Right atrium auricular region (tissue), 2 donors: Measurements from ENCODE around the gene UBE2S. TPM values are rescaled to one million over a fixed set of nuclear protein-coding genes. Genes with fewer than 3 reads are reported as not detected.
A peak's percentile ranks its signal among the peaks of the same experiment; 100 is the strongest.
"Not testable (repeated sequence)": the region's sequence is repeated elsewhere in the genome, so short reads cannot be mapped to it uniquely, and the experiment has no call there.

Experiments
- DNase-seq: peaks from one replicate; pipeline ENCODE4 v3.0.0-alpha.2; 2019; ENCODE audit warnings: low spot score
- H3K27ac ChIP-seq, 2 donors: fragments of 200-600 bp; sonication (generic); 1 replicate in 1 of 2; 2 replicates in 1 of 2; pipeline ENCODE4 v1.5.1; 2016 to 2019
- H3K27me3 ChIP-seq, 2 donors: fragments of 200-600 bp; sonication (generic); one replicate each; pipeline versions ENCODE4 v1.5.1 to v1.6.0; 2017 to 2019
- H3K36me3 ChIP-seq: fragments of 200-600 bp; sonication (generic); one replicate; pipeline ENCODE4 v1.5.1; 2016
- H3K4me1 ChIP-seq, 2 donors: fragments of 200-600 bp; sonication (generic); one replicate each; pipeline versions ENCODE4 v1.5.1 to v1.6.0; 2017 to 2019
- H3K4me3 ChIP-seq, 2 donors: fragments of 200-600 bp; sonication (generic); 1 replicate in 1 of 2; 2 replicates in 1 of 2; pipeline ENCODE4 v1.5.1; 2017 to 2019; ENCODE audit warnings: mild to moderate bottlenecking in 1 of 2, moderate library complexity in 1 of 2
- H3K9me3 ChIP-seq, 2 donors: fragments of 200-600 bp; sonication (generic); one replicate each; pipeline ENCODE4 v1.5.1; 2019
- total RNA-seq, 2 donors: library from RNA; depleted of rRNA; stranded (reverse); fragments of >200 nt; gene quantifications; one replicate each; pipeline ENCODE4 v1.1.0, GENCODE V29; 2016
- TF ChIP-seq, protein P1 (sequence below), 2 donors: fragments of 200-600 bp; sonication (generic); IDR thresholded peaks; one replicate each; pipeline ENCODE4 v1.5.1; 2019; ENCODE audit warnings: antibody characterized with exemption in 2 of 2

Gene UBE2S
- total RNA-seq, 2 donors from 2014 or later, result 19.1 to 22.0 TPM

DNA sequence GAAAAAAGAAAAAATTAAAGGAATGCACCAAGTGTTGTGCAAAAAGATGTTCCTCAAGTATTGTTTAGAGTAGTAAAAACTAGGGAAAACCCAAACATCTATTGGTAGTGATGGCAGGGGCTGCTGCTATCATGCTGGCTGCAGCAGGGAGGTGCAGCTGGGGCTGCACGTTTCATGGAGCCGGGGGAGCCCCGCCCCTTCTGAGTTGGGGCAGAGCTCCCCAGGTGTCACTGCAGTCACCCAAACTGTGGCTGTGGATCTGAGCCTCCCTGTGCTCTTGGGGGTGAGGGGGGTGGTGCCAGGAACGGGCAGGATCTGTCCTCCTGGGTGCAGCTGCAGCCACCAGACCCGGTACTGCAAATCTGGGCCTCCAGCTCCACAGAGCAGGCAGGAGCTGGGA, 11.5 kb upstream of the UBE2S start:
- Histone ChIP-seq H3K4me1 (no peaks in the 10 kb centered on the region), H3K4me3 (no peak overlapping the region), H3K27me3 (no peaks in the 10 kb centered on the region), H3K36me3 (no peaks in the 10 kb centered on the region), H3K27ac (no peak overlapping the region), H3K9me3 (no peaks in the 10 kb centered on the region)
- no peak for DNase-seq
- TF ChIP-seq, protein P1, sequence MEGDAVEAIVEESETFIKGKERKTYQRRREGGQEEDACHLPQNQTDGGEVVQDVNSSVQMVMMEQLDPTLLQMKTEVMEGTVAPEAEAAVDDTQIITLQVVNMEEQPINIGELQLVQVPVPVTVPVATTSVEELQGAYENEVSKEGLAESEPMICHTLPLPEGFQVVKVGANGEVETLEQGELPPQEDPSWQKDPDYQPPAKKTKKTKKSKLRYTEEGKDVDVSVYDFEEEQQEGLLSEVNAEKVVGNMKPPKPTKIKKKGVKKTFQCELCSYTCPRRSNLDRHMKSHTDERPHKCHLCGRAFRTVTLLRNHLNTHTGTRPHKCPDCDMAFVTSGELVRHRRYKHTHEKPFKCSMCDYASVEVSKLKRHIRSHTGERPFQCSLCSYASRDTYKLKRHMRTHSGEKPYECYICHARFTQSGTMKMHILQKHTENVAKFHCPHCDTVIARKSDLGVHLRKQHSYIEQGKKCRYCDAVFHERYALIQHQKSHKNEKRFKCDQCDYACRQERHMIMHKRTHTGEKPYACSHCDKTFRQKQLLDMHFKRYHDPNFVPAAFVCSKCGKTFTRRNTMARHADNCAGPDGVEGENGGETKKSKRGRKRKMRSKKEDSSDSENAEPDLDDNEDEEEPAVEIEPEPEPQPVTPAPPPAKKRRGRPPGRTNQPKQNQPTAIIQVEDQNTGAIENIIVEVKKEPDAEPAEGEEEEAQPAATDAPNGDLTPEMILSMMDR (IDR thresholded peaks at IDR 0.05), result no peak

DNA sequence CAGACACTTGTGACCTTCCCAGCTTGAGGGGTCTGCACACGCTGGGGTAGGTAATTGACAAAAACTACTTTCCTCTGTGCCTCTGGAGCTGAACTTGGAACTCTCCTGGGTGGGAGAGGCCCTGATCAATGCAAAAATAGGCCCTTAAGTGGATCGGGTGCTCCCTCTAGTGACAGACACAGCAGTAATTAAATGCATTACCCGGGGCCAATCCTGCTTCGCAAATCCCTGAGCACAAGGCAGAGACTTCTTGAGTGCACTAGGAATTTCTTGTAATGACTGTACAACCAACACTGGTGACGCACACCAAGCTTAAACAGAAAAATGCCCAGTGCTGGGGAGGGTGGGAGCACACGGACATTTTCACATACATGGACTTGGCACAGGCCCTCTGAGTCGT, 10.6 kb upstream of the UBE2S start:
- no peak for DNase-seq
- Histone ChIP-seq H3K27ac (no peak overlapping the region), H3K27me3 (no peaks in the 10 kb centered on the region), H3K9me3 (no peaks in the 10 kb centered on the region), H3K36me3 (no peaks in the 10 kb centered on the region), H3K4me1 (no peaks in the 10 kb centered on the region), H3K4me3 (no peak overlapping the region)
- TF ChIP-seq, protein P1 (IDR thresholded peaks at IDR 0.05), result peak; percentile 42 to 73

DNA sequence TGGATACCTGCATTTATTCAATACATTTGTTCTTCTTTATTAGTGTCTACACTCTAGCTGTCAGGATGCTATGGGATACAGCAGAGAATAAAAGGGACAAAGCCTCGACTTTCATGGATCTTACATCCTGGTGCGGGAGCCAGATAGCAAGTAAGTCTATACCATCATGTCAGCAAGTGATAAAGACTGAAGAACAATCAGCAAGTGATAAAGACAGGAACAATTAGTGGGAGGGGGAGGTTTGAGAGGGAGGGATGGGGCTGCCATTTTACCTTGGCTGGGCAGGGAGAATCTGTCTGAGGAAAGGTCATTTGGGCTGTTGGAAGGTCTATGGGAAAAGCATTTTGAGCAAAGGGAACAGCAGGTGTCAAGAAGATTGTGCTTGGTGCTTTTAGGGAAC, 2.6 kb upstream of the UBE2S start:
- Histone ChIP-seq H3K27ac (no peak overlapping the region), H3K4me3 (no peak overlapping the region), H3K4me1 (peaks cover 0 to 20% of the 10 kb centered on the region in 2 donors), H3K36me3 (peaks cover 9% of the 10 kb centered on the region), H3K9me3 (no peaks in the 10 kb centered on the region), H3K27me3 (no peaks in the 10 kb centered on the region)
- TF ChIP-seq, protein P1 (IDR thresholded peaks at IDR 0.05), result no peak
- no peak for DNase-seq

DNA sequence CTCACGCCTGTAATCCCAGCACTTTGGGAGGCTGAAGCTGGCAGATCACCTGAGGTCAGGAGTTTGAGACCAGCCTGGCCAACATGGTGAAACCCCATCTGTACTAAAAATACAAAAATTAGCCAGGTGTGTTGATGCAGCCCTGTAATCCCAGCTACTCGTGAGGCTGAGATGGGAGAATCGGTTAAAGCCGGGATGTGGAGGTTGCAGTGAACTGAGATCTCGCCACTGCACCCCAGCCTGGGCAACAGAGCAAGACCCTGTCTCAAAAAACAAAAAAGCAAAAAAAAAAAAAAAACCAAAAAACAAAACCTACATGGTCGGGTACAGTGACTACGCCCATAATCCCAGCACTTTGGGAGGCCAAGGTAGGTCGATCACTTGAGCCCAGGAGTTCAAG, 1.6 kb upstream of the UBE2S start:
- H3K27ac ChIP-seq, H3K27me3 ChIP-seq, H3K9me3 ChIP-seq, H3K4me3 ChIP-seq, DNase-seq: not testable (repeated sequence)
- H3K36me3 ChIP-seq, result peaks cover 11% of the 10 kb centered on the region
- H3K4me1 ChIP-seq, result peaks cover 0 to 20% of the 10 kb centered on the region in 2 donors

DNA sequence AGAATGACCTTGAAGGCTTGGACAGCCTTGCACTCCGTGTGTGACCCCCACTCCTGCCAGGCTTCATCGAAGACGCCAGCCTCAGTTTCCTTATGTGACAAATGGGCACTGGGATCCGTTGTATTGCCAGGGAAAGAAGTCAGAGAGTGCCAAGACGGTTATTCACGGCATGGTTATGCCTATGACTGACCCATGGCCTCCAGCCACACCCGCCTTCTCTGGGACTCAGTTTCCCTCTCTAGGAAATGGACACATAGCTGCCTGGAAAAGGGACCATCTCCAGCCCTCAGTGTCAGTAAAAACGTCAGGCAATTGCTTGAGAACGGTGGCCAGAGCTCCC, 915 bp upstream of the UBE2S start:
- TF ChIP-seq, protein P1 (IDR thresholded peaks at IDR 0.05), result no peak
- Histone ChIP-seq H3K36me3 (peaks cover 17% of the 10 kb centered on the region), H3K4me1 (peaks cover 0 to 20% of the 10 kb centered on the region in 2 donors), H3K27ac (peak overlapping the region; percentile 97), H3K27me3 (no peaks in the 10 kb centered on the region), H3K9me3 (no peaks in the 10 kb centered on the region), H3K4me3 (peak overlapping the region; percentile 22 to 84)
- no peak for DNase-seq

DNA sequence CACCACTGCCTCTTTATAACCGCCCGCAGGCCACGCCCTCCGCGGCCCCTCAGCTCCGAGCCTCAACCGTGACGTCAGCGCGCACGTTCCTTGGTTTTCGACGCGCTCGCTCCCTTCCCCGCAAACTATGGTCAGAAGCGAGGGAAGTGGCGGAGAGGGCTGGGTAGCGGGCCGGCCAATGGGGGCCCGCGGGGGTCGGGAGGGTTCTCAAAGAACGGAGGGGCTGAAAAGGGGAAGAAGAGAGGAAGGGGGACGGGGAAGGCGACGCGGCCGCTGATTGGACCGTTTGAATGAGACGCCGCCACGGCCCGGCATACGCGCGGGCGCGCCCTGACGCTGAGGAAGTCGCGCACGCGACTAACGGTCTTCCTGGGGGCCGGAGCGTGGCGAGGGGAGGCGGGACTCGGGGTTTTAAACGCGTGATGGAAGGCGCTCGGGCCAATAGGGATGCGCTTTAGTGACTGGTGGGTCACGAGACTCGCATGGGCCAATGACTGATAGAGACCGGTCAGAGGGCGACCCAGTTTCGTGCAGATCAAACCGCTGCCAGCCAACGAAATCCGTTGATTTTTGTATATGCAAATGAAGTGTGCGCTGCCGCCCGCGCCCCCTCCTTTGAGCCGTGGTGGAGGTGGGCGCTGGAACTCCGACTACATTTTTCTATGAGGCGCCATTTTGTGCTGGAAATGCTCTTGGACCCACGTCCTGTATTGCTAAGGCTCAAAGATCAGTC, 378 bp upstream of the UBE2S start:
- TF ChIP-seq, protein P1 (IDR thresholded peaks at IDR 0.05), result no peak
- Histone ChIP-seq H3K27ac (peak overlapping the region; percentile 97), H3K4me3 (peak overlapping the region; percentile 63 to 84), H3K27me3 (no peaks in the 10 kb centered on the region), H3K9me3 (no peaks in the 10 kb centered on the region), H3K36me3 (peaks cover 23% of the 10 kb centered on the region), H3K4me1 (peaks cover 0 to 20% of the 10 kb centered on the region in 2 donors)
- peak; percentile 100 for DNase-seq
